NCI-H748 (cell line): ENCODE data around the gene CA11.
"Not testable (repeated sequence)": the region's sequence is repeated elsewhere in the genome, so short reads cannot be mapped to it uniquely, and the experiment has no call there.

Experiments
- DNase-seq: peaks from one replicate; lab custom pipeline; 2025; ENCODE audit not compliant: unreplicated experiment; lab: John Stamatoyannopoulos, UW

The CA11 gene

DNA sequence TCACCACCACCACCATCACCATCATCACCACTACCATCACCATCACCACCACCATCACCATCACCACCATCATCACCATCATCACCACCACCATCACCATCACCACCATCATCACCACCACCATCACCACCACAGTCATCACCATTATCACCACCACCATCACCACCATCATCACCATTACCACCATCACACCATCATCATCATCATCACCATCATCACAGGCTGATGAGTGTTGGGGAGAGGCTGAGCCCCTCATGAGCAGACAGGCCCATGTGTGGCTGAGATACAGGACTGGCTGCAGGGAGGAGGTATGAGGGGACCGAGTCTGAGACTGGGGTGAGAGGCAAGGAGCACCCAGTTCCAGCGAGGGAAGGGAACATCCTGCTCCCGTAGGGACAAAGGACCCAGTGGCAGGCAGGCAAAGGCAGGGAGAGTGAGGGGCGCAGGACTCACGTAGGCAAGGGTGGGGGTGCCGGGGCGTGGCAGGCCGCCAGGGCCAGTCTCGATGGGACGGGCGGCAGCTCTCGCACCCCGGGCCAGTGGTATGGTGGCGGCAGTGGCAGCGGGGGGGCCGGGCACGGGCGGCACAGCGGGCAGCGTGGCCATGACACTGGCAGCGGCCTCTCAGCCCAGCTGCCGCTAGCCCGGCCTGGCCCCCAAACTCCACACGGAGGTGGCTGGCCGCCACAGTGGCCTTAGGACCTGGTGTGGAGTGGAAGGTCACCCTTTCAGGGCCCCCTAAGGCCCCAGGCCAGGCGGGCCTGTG is 24.1 kb upstream of the CA11 start:
- DNase-seq: no peak

DNA sequence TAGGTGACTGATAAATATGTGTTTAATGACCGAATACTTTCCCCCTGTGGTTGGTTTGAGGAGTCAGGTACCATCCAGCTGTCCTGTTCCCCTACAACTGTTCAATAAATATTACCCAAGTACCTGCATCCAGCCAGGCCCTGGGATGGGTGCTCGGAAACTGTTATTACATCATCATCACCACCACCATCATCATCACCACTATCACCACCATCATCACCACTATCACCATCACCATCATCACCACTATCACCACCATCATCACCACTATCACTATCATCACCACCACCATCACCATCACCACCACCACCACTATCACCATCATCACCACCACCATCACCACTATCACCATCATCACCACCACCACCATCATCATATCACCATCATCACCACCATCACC is 22.8 kb upstream of the CA11 start:
- DNase-seq: no peak

DNA sequence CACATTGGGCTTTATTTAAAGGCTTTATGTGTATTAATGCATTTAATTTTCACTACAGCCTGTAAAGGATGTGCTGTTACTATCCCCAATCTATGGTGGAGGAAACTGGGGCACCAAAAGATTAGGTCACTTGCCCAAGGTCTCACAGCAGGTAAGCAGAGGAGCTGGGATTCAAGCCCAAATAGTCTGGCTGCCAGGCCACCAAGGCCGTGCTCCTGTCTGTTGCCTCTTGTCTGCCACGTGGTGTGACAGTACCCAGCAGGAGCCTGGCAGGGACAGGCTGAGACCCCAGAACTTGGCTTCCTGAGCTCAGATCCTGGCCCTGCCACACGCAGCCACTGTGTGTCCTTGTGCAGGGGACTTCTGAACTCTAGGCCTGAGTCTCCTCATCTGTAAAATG is 22.3 kb upstream of the CA11 start:
- DNase-seq: no peak

DNA sequence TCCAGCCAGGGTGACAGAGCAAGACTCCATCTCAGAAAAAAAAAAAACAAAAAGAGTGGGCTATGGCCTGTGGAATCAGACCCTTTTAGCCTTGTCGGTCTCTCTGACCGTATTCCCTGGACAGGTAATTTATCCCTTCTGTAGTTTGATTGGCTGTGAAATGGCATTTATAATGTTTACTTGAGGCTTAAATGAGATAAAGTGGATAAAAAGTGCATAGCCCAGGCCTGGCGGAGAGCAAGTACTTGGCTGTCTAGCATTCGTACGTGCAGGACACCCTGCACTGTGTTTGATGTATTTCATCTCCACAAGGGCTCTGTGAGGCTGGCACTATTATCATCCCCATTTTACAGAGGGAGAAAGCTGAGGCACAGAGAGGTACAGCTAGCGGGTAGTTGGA is 19.8 kb upstream of the CA11 start:
- DNase-seq: no peak

DNA sequence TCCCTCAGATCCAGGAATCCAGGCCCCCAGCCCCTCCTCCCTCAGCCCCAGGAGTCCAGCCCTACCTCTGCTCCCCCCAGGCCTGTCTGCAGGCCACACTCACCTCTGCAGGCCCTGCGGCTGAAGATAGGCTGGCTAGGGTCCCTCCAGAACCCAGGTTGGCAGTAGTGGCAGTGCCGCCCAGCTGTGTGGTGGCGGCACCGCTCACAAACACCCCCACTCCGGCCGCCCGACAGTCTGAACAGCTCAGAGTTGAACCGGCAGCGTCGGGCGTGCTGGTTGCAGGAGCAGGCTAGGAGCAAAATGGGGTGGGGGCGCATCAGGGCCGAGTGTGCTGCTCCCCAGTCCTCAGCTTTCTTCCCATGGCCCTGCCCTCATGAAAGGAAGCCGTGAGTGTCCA is 18.5 kb upstream of the CA11 start:
- DNase-seq: no peak

DNA sequence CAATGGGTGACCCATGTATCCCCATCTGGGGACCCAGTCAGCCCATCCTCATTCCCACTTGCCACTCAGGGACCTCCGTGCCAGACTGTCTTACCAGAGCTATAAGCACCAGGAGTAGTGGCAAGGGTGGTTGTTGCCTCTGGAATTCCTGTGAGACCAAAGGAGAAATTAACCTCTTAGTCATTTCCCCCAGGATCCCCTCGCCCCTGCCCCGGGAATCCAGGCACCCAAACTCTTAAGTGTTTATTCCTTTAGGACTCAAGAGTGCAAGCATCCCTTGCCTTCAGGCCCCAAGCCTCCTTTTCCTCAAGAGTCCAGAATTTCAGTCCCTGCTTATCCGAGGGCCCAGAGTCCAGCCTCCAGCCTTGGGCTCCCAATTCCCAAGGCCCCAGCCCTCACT is 17.7 kb upstream of the CA11 start:
- no peak for DNase-seq

DNA sequence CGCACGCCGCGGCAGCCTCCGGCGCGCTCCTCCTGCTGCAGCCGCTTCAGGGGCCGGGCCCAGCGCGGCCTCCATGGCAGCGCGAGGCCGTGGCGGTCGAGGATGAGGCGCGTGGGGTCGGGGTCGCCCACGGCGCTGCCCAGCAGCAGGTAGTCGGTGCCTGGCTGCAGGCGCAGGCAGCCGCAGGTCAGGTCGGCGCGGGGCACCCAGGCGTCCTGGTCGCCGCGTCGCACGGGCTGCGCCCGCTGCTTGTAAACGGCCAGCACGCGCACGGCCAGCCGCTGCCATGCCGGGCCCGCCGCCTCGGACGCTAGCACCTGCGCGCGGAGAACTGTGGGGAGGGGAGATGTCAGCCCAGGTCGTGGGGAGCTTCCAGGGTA is 15.7 kb upstream of the CA11 start:
- DNase-seq: no peak

DNA sequence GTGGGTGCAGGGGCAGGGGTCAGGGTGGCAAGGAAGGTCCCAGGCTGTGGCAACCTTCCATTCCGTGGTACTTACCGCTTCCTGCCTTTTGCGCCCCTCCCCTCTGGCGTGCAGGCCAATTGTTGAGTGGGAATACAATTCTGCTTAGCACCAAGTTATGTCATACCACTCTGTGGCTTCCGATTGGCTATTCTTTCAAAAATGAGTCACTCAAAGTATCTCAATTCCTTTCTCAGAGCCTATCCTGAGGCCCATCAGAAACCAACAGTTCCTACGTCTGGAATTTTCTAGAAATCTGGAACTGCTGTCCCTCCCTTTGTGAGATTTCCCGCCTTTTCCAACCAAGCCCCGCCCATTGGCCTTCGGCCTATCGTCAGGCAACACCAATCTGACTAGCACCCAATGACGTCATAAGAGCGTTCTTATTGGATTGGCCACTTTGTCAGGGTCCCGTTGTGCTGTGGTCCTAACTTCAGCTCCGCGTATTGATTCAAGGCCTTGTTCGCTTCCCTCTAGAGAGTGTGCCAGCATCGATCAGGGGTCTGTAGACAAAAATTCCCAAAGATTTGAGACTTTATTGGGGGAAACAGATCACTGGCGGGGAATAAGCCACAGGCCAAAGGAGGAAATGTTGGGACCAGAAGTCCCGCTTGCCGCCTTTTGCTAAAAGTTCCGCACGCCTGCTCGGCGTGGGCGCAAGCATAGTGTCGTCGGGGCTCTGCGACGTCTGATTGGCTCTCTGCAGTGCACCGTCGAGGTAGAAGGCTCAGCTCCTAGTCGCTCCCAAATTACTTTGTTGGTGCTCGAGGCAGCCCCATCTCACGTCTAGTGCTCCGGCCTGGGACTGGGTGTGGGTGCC is 15.1 kb upstream of the CA11 start:
- DNase-seq: peak; percentile 72

DNA sequence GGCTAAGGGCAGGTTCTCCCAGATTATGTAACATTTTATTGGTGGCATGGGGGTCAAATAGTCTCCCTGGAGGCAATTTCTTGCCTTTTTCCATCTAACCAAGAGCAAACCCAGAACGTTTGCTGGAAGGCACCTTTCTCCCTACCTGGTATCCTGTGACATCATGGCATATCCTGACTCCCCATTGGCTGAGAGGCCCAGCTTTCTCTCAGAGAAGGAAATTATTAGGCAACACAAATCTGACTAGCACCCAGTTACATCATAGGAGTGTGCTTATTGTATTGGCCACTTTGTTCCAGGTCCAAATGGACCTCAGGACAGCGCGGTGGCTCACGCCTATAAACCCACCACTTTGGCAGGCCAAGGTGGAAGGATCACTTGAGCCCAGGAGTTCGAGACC is 13.8 kb upstream of the CA11 start:
- no peak for DNase-seq

DNA sequence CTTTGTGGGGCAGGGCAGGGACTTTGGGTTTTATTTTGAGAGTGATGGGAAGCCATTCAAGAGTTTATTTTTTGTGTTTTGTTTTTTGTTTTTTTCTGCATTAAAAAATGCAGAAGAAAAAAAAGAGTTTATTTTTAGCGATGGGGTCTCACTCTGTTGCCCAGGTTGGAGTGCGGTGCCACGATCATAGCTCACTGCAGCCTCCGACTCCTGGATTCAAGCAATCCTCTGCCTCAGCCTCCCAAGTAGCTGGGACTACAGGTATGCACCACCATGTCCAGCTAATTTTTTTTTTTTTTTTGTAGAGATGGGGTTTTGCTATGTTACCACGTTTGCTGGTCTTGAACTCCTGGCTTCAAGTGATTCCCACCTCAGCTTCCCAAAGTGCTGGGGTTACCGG is 12.5 kb upstream of the CA11 start:
- DNase-seq: no peak

DNA sequence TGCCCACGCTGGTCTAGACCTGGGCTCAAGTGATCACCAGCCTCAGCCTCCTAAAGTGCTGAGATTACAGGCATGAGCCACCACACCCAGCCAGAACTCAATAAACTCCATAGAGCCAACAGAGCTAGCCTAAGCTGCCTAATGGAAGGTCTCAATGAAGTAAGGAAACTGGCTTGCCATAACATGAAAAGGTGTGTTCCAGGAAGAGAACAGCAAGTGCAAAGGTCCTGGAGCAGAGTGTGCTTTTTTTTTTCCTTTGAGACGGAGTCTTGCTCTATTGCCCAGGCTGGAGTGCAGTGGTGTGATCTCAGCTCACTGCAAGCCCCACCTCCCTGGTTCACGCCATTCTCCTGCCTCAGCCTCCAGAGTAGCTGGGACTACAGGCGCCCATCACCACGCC is 11.8 kb upstream of the CA11 start:
- not testable (repeated sequence) for DNase-seq

DNA sequence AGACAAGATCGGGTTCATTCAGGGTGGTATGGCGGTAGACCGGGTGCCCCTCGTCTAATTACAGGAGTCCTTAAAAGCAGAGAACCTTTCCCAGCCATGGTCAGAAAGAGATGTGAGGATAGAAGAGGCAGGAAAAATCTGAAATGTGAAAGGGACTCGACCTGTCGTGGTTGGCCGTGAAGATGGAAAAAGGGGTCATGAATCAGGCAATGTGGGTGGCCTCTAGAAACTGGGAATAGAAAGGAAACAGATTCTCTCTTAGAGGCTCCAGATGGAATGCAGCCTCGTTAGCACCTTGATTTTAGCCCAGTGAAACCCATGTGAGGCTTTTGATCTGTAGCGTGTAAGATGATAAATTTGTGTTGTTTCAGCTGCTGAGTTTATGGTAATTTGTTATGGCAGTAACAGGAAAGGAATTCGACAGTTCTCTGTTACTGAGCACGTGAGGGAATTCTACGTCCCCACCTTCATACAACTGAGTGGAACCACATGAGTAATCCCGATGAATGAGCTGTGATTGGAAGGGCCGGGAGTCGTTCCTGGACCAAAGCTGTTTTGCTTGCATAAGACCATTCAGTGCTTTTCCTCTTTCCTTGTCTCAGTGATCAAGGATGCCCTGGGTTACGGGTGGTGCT is 11.0 kb upstream of the CA11 start:
- DNase-seq: no peak

DNA sequence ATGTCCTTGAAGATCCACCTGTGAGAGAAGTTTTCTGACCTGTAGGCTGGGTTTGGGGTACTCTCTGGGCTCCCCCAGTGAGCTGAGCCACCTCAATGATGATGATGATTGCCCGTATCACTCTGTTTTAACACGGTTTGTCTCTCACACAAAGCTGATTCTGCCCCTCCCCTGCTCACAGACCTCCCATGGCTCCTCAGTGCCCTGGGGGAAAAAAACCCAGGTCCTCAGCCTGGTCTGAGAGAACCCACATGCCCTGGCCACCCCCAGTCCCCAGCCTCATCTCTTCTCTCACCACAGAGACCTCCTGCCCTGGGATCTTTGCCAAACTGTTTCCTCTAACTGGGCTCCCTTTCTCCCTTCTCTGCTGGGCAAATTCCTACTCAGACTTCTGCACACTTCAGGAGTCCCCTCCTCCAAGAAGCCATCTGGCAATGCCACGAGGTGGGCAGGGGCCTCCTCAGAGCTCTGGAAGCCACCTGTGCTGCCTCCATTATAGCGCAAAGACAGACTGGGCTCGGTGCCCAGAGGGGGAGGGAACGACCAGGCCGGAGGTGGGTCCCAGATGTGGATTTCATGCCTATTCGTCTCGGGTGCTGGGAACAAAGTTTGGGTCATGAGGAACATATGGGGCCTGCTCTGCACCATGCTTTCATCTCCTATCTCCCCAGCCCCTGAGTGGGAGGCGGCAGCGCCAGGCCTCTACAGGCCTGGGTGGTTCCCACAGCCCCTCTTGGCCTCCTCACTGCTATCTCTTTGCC is 8.5 kb upstream of the CA11 start:
- no peak for DNase-seq

DNA sequence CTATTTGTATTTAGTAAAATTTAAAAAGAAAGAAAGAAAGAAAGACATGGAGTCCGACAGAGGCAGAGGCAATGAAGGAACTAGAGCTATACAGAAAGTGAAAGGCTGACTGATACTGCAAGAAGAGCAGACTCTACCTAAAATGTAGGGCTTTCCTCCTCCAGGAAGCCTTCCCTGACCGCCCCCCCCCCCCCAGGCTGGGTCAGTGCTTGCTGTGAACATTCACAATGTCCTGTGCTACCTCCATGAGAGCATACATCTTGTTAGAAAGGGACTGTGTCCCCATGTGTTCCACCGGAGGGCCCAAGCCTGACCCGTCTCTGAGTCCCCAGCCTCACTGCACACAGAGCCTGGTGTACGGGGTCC is 5.7 kb upstream of the CA11 start:
- DNase-seq: no peak

DNA sequence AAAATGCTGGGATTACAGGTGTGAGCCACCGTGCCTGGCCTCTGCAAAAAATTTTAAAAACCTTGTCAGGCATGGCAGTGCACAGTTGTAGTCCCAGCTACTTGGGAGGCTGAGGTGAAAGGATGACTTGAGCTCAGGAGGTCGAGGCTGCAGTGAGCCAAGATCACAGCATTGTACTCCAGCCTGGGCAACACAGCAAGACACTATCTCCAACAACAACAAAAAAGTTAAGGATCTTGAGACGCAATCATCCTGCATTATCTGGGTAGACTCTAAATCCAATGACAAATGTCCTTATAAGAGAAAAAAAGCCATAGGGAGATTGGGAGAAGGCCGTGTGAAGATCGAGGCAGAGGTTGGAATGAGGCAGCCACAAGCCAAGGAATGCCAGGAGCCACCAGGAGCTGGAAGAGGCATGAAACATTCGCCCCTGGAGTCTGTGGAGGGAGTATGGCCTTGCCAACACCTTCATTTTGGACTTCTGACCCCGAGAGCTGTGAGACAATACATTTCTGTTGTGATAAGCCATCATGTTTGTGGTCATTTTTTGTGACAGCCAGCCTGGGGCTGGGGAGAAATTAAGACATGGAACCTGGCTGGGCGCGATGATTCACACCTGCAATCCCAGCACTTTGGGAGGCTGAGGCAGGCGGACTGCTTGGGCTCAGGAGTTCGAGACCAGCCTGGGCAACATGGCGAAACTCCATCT is 5.1 kb upstream of the CA11 start:
- DNase-seq: no peak

DNA sequence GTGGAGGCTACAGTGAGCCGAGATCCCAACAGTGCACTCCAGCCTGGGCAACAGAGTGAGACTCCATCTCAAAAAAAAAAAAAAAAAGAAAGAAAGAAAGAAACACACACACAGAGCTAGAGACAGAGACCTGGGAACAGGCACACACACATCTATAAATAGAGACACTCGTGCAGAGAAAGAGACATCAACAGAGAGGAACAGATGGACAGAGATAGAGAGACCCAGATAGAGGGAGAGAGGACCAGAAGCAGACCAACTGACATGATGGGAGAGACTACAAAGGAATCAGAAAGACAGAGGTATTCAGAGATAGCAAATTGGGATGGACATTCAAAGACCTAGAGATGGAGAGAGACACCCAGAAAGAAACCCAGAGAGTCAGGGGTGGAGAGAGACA is 2.1 kb upstream of the CA11 start:
- no peak for DNase-seq

DNA sequence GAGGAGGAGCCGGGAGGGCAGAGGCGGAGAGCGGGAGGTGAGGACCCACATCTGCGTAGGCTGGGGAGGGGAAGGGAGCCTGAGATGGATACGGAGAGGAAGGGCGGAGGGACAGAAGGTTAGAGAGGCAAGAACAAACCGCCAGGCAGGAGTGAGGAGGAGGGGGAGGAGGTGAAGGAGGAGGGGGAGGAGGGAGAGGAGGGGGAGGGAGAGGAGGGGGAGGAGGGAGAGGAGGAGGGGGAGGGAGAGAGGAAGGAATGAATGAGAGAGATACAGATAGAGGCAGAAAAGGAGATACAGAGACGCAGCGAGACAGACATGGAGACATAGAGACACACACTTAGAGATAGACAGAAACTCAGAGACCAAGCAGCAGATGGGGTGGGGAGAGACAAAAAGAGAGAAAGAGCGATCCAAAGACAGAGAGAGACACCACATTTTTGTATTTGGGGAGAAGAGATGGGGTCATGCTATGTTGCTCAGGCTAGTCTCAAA is 782 bp upstream of the CA11 start:
- DNase-seq: no peak

DNA sequence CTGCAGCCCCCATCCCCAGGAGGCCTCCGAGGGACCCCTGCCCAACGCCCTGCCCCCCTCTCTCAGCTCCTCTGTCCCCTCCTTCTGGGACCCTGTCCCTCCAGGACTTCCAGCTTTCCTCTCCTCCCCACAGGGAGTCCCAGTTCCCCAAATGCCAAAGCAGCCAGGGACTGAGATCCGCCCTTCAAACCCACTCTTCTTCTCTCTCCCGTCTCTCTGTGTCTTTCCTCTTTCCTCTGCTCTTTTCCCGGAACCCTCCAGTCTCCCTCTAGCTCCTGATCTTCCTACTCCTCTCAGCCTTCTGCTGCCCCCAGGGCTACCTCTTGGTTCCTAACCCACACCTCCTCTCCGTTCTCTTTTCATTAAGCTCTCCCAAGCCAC is 377 bp downstream of the CA11 start:
- DNase-seq: peak; percentile 74

DNA sequence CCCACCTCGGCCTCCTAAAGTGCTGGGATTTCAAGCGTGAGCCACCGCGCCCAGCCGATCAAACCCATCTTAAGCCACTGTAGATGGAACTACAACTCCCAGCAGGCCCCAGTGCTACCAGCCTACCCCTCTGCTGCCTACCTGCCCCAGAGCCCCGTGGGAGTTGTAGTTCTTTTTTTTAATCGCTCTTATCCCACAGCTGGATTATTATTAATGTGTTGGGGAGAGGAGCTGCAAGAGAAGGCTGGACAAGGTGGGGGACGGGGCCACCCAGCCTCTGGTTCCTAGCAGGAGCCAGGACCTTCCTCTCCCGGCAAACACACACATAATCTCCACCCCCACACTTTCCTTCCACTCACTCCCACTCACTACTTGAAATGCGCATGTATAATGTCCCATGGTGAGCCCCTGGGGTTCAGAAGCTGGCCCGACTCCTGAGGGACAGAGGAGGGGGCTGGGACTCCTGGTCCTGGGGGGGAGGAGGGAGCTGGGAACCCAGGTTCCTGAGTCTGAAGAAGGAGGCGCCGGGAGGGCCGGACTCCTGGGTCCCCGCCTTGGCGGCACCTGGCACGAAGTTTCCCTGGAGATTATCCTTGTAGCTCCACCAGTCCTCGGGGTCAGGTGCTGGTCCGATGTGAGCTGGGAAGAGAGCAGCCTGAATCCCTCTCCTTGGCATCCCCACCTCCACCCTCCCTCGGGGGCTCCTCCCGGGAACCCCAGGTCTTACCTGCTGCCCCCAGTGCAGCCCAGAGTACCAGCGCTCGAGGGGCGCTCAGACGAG is 958 bp downstream of the CA11 start:
- peak; percentile 82 for DNase-seq

DNA sequence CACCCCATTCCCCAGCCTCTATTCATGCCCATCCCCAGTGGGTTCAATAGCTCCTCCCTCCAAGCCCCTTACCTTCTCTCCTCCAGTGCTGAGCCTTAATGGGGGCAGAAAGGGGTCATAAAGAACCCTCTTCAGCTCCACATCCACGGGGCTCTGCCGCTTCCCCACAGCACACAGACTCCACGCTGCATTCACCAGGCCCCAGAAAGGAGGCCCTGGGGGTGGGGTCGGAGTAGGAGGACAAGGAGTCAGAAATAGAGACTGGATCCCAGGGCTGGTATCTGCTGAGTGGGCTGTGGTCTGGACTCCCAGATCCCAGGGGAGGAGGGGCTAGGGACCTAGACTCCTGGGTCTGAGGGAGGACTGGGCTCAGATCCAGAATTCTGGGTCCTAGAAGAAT is 1.6 kb downstream of the CA11 start:
- DNase-seq: no peak
